SU-DHL-6 (cell line): ENCODE measurements around the gene TUBB3.

Source experiments
- H2AFZ ChIP-seq: fragments of 200-600 bp; sonication (generic); 2 replicates; pipeline ENCODE4 v1.6.1; 2014; ENCODE audit warnings: low read depth, mild to moderate bottlenecking, moderate library complexity, mixed read lengths, antibody characterized with exemption, low read length; ENCODE audit not compliant: severe bottlenecking
- H3F3A ChIP-seq: fragments of 200-600 bp; shearing (Covaris generic); 2 replicates; pipeline ENCODE4 v1.6.0; 2016; ENCODE audit warnings: antibody characterized with exemption, mild to moderate bottlenecking; ENCODE audit not compliant: insufficient read depth
- H3K27ac ChIP-seq: fragments of 200-600 bp; sonication (generic); 2 replicates; pipeline ENCODE4 v1.5.1; 2016; ENCODE audit warnings: low read depth, mild to moderate bottlenecking, low read length, moderate library complexity, mixed read lengths
- H3K27me3 ChIP-seq: fragments of 200-600 bp; sonication (generic), shearing (Covaris generic); 2 replicates; pipeline ENCODE4 v1.6.0; 2014; ENCODE audit warnings: mild to moderate bottlenecking, low read length
- H3K36me3 ChIP-seq: fragments of 200-600 bp; sonication (generic); 2 replicates; pipeline ENCODE4 v1.6.1; 2014; ENCODE audit warnings: mild to moderate bottlenecking, low read length, mixed read lengths
- H3K4me2 ChIP-seq: fragments of 300-600, 200-600 bp; shearing (Covaris generic), sonication (generic); 2 replicates; pipeline ENCODE4 v1.6.0; 2014; ENCODE audit warnings: low read length, low read depth, mild to moderate bottlenecking; ENCODE audit not compliant: poor library complexity, severe bottlenecking
- H3K4me3 ChIP-seq: fragments of 200-600 bp; sonication (generic); 2 replicates; pipeline ENCODE4 v1.5.1; 2014; ENCODE audit warnings: antibody characterized with exemption, low read length, mild to moderate bottlenecking, mixed read lengths; ENCODE audit not compliant: insufficient read depth, poor library complexity, severe bottlenecking
- H3K79me2 ChIP-seq: fragments of 200-600 bp; sonication (generic); 2 replicates; pipeline ENCODE4 v1.6.1; 2014; ENCODE audit warnings: mild to moderate bottlenecking, low read length, moderate library complexity; ENCODE audit not compliant: insufficient read depth
- H3K9ac ChIP-seq: fragments of 200-600 bp; sonication (generic); 2 replicates; pipeline ENCODE4 v1.7.0; 2014; ENCODE audit warnings: mild to moderate bottlenecking, low read length
- H3K9me2 ChIP-seq: fragments of 200-600 bp; sonication (generic); replicated peaks from 2 replicates; pipeline ENCODE4 v1.6.1; 2014; ENCODE audit warnings: low read length; ENCODE audit not compliant: insufficient read depth
- H3K9me3 ChIP-seq: fragments of 200-600 bp; sonication (generic); 2 replicates; pipeline ENCODE4 v1.6.1; 2014; ENCODE audit warnings: low read length, mixed read lengths; ENCODE audit not compliant: insufficient read depth
- H4K20me1 ChIP-seq: fragments of 200-600 bp; sonication (generic); 2 replicates; pipeline ENCODE4 v1.6.1; 2014; ENCODE audit warnings: low read depth, mild to moderate bottlenecking, antibody characterized with exemption, low read length, moderate library complexity, mixed read lengths
- EZH2phosphoT487 ChIP-seq: fragments of 200-600 bp; sonication (generic), shearing (Covaris generic); conservative IDR thresholded peaks from 2 replicates; pipeline ENCODE4 v1.6.1; 2018; ENCODE audit warnings: mild to moderate bottlenecking, antibody characterized with exemption, low read length, moderate library complexity, mixed read lengths
- TF ChIP-seq, protein P1 (sequence below): fragments of 200-600 bp; sonication (generic); IDR thresholded peaks from one replicate; pipeline ENCODE4 v1.5.1; 2017; ENCODE audit warnings: antibody characterized with exemption, mild to moderate bottlenecking, low read length, moderate library complexity; ENCODE audit not compliant: insufficient read depth, poor library complexity, severe bottlenecking

TUBB3 gene

DNA sequence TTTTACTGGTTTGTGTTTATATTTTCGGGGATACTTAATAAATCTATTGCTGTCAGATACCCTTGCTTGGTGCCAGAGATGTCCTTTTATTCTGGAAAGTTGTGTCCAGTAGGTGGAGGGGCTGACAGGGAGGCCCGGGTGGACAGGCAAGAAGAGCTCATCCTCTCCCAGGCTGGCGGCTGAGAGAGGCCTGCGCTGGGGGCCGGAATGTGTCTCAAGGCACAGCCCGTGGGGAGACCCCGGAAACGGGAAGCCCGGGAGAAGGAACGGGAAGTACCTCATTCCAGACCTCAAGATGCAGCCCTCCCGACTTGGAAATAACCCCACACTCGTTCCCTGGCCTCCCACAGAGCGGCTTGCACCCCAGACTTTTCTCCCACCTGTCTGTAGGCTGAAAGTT is 12.9 kb downstream of the TUBB3 start:
- H3K9ac ChIP-seq: no peak overlapping the region
- no peaks in the 10 kb centered on the region for H3K79me2 ChIP-seq
- H4K20me1 ChIP-seq: no peaks in the 10 kb centered on the region
- no peak overlapping the region for H3K4me3 ChIP-seq
- H2AFZ ChIP-seq: no peak overlapping the region
- H3K9me3 ChIP-seq: no peaks in the 10 kb centered on the region
- no peaks in the 10 kb centered on the region for H3K27me3 ChIP-seq
- H3K4me2 ChIP-seq: no peak overlapping the region
- no peak overlapping the region for H3K27ac ChIP-seq
- no peak for TF ChIP-seq EZH2phosphoT487
- TF ChIP-seq, protein P1, sequence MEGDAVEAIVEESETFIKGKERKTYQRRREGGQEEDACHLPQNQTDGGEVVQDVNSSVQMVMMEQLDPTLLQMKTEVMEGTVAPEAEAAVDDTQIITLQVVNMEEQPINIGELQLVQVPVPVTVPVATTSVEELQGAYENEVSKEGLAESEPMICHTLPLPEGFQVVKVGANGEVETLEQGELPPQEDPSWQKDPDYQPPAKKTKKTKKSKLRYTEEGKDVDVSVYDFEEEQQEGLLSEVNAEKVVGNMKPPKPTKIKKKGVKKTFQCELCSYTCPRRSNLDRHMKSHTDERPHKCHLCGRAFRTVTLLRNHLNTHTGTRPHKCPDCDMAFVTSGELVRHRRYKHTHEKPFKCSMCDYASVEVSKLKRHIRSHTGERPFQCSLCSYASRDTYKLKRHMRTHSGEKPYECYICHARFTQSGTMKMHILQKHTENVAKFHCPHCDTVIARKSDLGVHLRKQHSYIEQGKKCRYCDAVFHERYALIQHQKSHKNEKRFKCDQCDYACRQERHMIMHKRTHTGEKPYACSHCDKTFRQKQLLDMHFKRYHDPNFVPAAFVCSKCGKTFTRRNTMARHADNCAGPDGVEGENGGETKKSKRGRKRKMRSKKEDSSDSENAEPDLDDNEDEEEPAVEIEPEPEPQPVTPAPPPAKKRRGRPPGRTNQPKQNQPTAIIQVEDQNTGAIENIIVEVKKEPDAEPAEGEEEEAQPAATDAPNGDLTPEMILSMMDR: no peak
- no peaks in the 10 kb centered on the region for H3K36me3 ChIP-seq
- H3K9me2 ChIP-seq: no peaks in the 10 kb centered on the region
- no peaks in the 10 kb centered on the region for H3F3A ChIP-seq

DNA sequence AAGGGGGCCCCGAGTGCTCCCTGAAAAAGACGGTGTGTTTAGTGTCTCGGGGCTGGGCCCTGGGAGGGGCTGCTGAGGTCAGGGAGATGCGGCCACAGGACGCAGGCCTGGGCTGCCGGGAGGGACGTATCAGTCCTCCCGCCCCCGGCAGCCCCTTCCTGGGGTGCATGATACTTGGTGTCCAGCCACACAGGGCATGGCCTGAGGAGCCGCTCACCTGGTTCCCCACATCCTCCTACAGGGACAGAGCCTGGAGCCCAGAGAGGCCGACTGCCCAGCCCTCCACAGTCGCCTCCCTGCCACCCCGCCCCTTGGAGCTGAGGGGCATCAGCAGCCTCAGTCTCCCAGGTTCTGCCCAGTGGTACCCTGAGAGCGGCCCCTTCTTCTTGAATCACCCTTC is 13.4 kb downstream of the TUBB3 start:
- Histone ChIP-seq H3K4me3 (no peak overlapping the region), H3K9ac (no peak overlapping the region), H4K20me1 (no peaks in the 10 kb centered on the region), H3K27me3 (no peaks in the 10 kb centered on the region), H3K4me2 (no peak overlapping the region), H3K36me3 (no peaks in the 10 kb centered on the region), H3K9me3 (no peaks in the 10 kb centered on the region), H3K27ac (no peak overlapping the region), H2AFZ (no peak overlapping the region), H3F3A (no peaks in the 10 kb centered on the region), H3K9me2 (no peaks in the 10 kb centered on the region), H3K79me2 (no peaks in the 10 kb centered on the region)
- TF ChIP-seq, protein P1: no peak
- no peak for TF ChIP-seq EZH2phosphoT487

DNA sequence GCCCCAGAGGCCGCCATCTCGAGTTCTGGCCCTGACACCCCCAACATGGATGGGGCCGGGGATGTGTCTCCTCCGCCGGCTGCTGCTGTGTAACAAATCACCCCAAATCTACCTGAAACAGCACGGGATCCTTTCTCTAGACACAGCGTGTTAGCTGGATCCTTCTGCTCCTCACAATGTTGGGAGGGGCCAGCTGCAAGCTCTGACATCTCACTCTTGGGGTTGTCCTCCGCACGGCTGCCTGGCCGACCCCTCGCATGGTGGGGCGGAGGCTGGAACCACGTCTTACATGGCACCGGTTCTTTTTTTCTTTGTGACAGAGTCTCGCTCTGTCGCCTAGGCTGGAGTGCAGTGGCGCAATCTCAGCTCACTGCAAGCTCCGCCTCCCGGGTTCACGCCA is 13.8 kb downstream of the TUBB3 start:
- Histone ChIP-seq H3K79me2 (no peaks in the 10 kb centered on the region), H3K36me3 (no peaks in the 10 kb centered on the region), H3K27me3 (no peaks in the 10 kb centered on the region), H4K20me1 (no peaks in the 10 kb centered on the region), H3K9ac (no peak overlapping the region), H3K27ac (no peak overlapping the region), H3K9me3 (no peaks in the 10 kb centered on the region), H3K4me2 (no peak overlapping the region), H3K9me2 (no peaks in the 10 kb centered on the region), H3K4me3 (no peak overlapping the region), H2AFZ (no peak overlapping the region), H3F3A (no peaks in the 10 kb centered on the region)
- TF ChIP-seq, protein P1: no peak
- TF ChIP-seq EZH2phosphoT487: no peak
